Right lobe of liver (tissue), 4 donors: ENCODE results near the gene MYOC.
"Not testable (repeated sequence)": the region's sequence is repeated elsewhere in the genome, so short reads cannot be mapped to it uniquely, and the experiment has no call there.

Experiments used
- CTCF ChIP-seq, 4 donors: fragments of 200-600 bp in 3 of 4; fragments of 450-650 bp in 1 of 4; IDR thresholded peaks; one replicate each; pipeline versions ENCODE4 v1.5.1 to v1.8.0; 2016 to 2022; ENCODE audit warnings: antibody characterized with exemption in 4 of 4, mild to moderate bottlenecking in 2 of 4
- POLR2A ChIP-seq: fragments of 450-650 bp; IDR thresholded peaks from one replicate; pipeline ENCODE4 v1.6.1; 2017; ENCODE audit warnings: antibody characterized with exemption, mild to moderate bottlenecking
- donor health status: DM: no; HTN: no; CAD: no.
- donor health status: DM: no; HTN: no; CAD: no.
- donor health status: DM: no; HTN: yes; CAD: no.

- TF ChIP-seq CTCF (IDR thresholded peaks at IDR 0.05); POLR2A: not testable (repeated sequence)
These were observed 43.3 kb upstream of the MYOC start for GRCh38 chr1:171695772-171696171.
